Hepatic stellate cell (primary cell): ENCODE measurements around the gene GON4L.
A peak's percentile ranks its signal among the peaks of the same experiment; 100 is the strongest.
"Not testable (repeated sequence)": the region's sequence is repeated elsewhere in the genome, so short reads cannot be mapped to it uniquely, and the experiment has no call there.

ENCODE experiments used
- DNase-seq: peaks from one replicate; pipeline ENCODE4 v3.0.0; 2011; ENCODE audit warnings: low spot score

Gene GON4L

GRCh38 chr1:155871390-155871789, 14.4 kb upstream of the GON4L start:
- no peak for DNase-seq

GRCh38 chr1:155867766-155868165, 10.8 kb upstream of the GON4L start:
- DNase-seq = no peak

GRCh38 chr1:155864393-155864792, 7.4 kb upstream of the GON4L start:
- peak; percentile 28 for DNase-seq

GRCh38 chr1:155861896-155862295, 4.9 kb upstream of the GON4L start:
- DNase-seq = no peak

GRCh38 chr1:155860970-155861510, 4.0 kb upstream of the GON4L start:
- peak; percentile 23 for DNase-seq

- DNase-seq = peak; percentile 82
These were observed 3.2 kb upstream of the GON4L start for GRCh38 chr1:155859881-155860871.

GRCh38 chr1:155859234-155859829, 2.3 kb upstream of the GON4L start, which contains the start of gene SYT11:
TSS of gene SYT11 (plus strand) at chr1:155859567. CDS start at chr1:155859762, 195 bp downstream.
- DNase-seq = peak; percentile 95

- DNase-seq = no peak
These were observed 1.8 kb upstream of the GON4L start for GRCh38 chr1:155858800-155859233.

- DNase-seq = no peak
These were observed 598 bp downstream of the GON4L start for GRCh38 chr1:155856257-155856974.

- no peak for DNase-seq
These were observed 6.7 kb downstream of the GON4L start for GRCh38 chr1:155850345-155850744.

GRCh38 chr1:155847823-155848529, 9.0 kb downstream of the GON4L start:
- DNase-seq = no peak

- DNase-seq = no peak
These were observed 12.1 kb downstream of the GON4L start for GRCh38 chr1:155844860-155845421.

GRCh38 chr1:155840386-155840785, 16.6 kb downstream of the GON4L start:
- DNase-seq = no peak

- DNase-seq = no peak
These were observed 21.5 kb downstream of the GON4L start for GRCh38 chr1:155835548-155835947.

- DNase-seq = not testable (repeated sequence)
These were observed 22.1 kb downstream of the GON4L start for GRCh38 chr1:155834927-155835399.

GRCh38 chr1:155834296-155834926, 22.6 kb downstream of the GON4L start:
- peak; percentile 52 for DNase-seq

GRCh38 chr1:155833665-155834295, 23.2 kb downstream of the GON4L start:
- DNase-seq = no peak

- DNase-seq = no peak
These were observed 25.6 kb downstream of the GON4L start for GRCh38 chr1:155831279-155831976.

GRCh38 chr1:155827450-155827849, 29.6 kb downstream of the GON4L start:
- no peak for DNase-seq
